CD4-positive, alpha-beta T cell treated with Interleukin-4 for 4 hours (primary cell): ENCODE data around the gene KDM6A.
"Not testable (repeated sequence)": the region's sequence is repeated elsewhere in the genome, so short reads cannot be mapped to it uniquely, and the experiment has no call there.

ENCODE experiments used
- DNase-seq: peaks from one replicate; pipeline ENCODE4 v3.0.0-alpha.2; 2020

KDM6A gene

DNA sequence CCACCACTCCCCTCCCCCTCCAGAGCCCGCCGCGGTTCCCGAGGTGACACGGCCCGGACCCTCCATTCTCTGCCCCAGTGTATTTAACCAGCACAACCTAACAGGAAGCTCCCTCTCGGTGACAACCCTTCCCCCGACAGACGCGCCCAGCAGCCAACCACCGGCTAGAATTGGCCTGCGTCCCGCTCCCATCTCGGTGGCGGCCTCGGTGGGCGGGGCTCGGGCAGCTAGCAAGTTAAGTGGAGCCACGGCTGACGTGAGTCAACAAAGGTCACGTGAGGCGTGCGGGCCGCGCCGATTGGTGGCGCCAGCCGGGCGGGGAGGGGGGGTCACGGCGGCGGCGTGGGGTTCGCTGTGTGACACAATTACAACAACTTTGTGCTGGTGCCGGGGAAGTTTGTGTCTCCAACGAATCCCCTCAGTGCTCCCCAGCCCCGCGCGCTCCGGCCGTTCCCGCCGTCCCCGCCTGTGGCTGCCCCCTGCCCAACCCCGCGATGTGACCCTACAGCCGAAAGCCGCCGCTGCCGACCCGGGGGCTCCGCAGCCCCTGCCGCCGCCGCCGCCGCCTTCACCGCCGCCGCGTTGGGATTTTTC lies at the start of gene KDM6A:
TSS of gene KDM6A (plus strand) at position 368 of the 594 bp plus-strand sequence. CDS start 364 bp downstream, outside the sequence.
- peak; percentile 97 for DNase-seq

GRCh38 chrX:44823193-44823592 lies 49.8 kb upstream of the KDM6A start:
- not testable (repeated sequence) for DNase-seq

- DNase-seq: no peak
Observed at GRCh38 chrX:44828008-44828605, 44.9 kb upstream of the KDM6A start.

GRCh38 chrX:44829832-44830231 lies 43.2 kb upstream of the KDM6A start:
- DNase-seq: no peak

- DNase-seq: no peak
Observed at GRCh38 chrX:44842550-44843317, 30.3 kb upstream of the KDM6A start.

GRCh38 chrX:44843318-44843702 lies 29.7 kb upstream of the KDM6A start:
- DNase-seq: no peak

- no peak for DNase-seq
Observed at GRCh38 chrX:44843753-44844152, 29.2 kb upstream of the KDM6A start, which contains the start of gene DUSP21. DUSP21 (plus strand) TSS chrX:44844021; CDS start chrX:44844133, 112 bp downstream.

- no peak for DNase-seq
Observed at GRCh38 chrX:44844204-44844603, 28.8 kb upstream of the KDM6A start.

GRCh38 chrX:44850891-44851290 lies 22.1 kb upstream of the KDM6A start:
- DNase-seq: not testable (repeated sequence)

DNA sequence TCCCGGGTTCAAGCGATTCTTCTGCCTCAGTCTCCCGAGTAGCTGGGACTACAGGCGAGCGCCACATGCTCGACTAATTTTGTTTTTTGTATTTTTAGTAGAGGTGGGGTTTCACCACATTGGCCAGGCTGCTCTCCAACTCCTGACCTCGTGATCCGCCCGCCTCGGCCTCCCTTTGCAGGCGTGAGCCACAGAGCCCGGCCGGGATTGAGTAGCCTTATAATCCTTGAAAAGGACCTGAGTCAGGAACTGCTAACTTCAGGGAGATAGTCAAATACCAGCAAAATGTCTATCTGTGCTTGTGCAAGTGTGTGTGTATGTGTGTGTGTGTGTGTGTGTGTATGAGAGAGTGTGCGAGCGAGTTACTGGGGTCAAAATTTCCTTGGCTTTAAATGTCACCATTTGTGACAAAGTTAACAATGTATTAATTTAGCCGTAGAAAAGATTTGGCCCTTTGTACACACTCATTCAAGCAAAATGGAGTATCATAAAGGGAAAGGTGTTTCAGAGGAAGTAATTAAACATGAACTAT lies 1.8 kb upstream of the KDM6A start:
- DNase-seq: no peak

DNA sequence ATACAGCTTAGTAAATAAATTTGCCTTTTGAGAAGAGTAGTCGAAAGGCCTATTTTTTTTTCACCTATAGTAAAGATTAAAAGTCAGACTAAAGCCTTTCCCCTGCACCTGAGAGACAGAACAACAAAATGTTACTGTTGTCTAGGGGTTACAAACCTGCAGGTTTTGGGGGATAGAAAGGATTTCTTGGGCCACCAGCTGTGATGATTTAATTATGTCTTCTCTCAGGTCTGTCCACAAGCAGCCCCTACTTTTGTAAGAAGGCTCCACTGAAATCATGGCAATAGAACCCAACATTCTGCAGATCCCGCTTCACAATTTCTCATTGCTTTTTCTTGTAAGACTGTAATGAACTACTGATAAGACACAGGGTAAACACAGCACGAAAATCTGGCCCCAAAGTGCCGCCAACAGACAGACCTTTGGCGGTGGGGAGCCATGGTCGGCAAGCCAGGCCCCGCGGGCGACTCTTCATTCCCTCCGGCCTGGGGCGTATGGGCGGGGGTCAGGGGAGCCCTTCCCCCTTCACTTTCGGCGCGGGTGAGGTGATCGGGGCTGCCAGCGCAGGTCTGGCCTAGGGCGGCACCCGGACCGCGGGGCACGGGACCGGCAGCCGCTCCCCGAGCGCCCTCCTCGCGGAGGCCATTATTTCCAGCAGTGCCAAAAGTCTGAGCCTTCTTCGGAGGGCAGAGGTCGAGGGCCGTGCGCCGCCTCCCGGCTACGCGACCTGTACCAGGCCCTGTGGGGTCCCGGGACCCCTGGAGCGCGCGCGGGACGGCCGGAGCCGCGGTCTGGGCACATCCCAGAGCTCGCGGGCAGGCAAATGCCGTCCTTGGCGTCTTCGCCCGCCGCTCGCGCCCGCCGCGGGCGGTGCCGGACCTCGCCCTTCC lies 812 bp upstream of the KDM6A start:
- no peak for DNase-seq

- peak; percentile 24 for DNase-seq
Observed at GRCh38 chrX:44873415-44874276, 658 bp downstream of the KDM6A start.

DNA sequence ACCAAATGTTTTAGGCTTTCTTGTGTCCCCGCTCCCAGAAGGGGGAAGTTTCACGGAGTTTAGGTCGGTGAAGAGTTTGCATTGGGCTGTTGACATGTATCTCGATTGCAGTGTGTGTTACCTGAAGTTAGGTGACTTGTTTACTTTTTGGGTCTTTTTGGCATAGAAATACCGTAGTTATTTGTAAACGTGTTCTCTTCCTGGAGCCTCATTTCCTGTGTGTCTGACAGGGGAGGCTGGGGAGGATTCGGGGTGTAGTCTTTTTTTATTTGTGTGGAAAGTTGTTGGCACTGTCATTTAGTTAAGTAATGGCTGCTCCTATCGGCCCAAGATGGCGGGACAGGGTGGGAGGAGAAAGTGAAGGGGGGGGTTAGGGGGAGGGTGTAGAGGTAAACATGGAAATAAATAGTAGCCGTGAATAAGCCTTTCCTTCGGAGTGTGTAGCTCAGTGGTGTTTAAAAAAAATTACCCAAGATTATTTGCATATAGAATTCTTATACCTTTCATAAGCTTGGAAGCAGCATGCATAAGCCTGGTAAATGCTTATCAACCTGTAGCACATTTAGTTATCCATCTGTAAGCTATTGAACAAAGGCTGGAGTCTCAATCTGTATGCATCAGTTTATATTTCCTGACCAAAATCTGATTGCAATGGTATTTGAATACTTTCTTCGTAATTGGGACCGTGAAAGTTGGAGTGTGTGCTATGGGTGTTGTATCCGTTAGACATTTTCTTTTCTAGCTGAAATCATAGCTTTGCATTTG lies 1.6 kb downstream of the KDM6A start:
- peak; percentile 48 for DNase-seq

GRCh38 chrX:44875185-44875489 lies 2.1 kb downstream of the KDM6A start:
- DNase-seq: no peak

DNA sequence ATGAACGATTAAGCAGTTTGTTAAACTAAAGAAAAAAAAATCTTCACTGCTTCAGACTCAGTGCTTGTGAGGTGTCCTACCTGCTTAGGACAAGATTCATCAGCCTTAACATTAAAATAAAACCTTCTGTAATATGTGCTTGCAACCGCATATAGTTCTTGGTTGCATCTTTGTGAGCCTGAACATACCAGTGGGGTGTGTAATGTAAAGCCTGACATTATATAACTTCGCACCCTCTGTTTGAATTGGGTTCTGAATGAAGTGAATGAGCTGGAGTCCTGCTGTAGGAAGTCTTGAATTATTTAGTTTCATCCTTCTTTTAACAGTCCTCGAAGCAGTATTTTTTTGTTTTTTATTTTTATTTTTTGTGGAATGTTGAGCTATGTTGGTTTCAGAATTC lies 3.1 kb downstream of the KDM6A start:
- no peak for DNase-seq

- DNase-seq: no peak
Observed at GRCh38 chrX:44876767-44877166, 3.8 kb downstream of the KDM6A start.

DNA sequence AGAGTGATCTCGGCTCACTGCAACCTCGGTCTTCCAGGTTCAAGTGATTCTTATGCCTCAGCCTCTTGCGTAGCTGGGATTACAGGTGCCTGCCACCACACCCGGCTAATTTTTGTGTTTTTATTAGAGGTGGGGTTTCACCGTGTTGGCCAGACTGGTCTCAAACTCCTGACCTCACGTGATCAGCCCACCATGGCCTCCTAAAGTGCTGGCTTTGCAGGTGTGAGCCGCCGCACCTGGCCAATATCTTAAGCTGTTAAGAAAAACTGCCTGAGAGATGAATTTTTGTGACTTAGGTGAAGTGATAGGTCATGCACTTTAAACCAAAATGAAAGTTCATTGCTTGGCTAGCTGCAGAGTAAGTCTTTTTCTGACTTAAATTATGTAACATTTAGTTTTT lies 5.8 kb downstream of the KDM6A start:
- no peak for DNase-seq

DNA sequence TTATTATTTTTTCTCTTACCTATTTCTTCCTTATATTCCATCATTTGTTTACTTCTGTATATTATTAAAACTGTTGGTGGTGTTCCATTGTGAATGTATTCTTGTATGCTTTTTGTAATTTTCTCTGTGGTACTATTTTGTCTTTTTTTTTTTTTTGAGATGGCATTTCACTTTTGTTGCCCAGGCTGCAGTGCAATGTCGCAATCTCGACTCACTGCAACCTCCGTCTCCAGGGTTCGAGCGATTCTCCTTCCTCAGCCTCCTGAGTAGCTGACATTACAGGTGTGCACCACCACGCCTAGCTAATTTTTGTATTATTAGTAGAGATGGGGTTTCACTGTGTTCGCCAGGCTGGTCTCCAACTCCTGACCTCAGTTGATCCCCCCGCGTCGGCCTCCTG lies 8.6 kb downstream of the KDM6A start:
- no peak for DNase-seq

DNA sequence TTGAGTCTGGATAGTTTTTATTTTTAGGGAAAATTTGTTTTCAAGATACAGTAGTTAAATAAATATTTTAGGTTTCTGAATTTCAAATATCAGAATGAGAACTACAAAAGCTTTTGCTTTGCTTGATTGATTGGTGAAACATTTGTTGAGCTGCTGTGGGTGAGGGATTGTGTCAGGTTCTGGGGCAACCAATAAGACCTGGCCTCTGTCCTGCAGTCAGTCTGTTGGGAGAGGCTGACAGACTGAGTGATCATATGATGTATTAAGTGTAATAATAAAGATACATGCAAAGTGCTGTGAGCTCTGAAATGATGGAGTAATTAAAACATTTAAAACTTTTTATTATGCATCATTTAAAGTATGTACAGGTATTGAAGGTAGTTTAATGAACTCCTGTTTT lies 9.6 kb downstream of the KDM6A start:
- DNase-seq: no peak

- DNase-seq: no peak
Observed at GRCh38 chrX:44884944-44885343, 12.0 kb downstream of the KDM6A start.

DNA sequence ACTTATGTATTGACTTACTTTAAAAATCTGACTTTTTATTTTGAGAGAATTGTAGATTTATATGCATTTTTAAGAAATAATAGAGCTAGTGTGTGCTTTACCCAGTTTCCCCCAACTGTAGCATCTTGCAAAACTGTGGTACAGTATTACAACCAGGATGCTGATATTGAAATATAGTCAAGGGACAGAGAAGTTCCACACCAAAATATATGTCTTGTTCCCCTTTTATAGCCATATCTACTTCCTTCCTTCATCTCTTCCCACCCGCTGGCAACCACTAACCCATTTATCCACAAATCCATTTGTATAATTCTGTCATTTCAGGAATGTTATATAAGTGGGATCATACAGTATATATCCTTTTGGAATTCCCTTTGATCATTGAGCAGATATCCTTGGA lies 16.8 kb downstream of the KDM6A start:
- DNase-seq: no peak
